ENCODE measurements around the gene OTOA.
"Not testable (repeated sequence)": the region's sequence is repeated elsewhere in the genome, so short reads cannot be mapped to it uniquely, and the experiment has no call there.

GRCh38 chr16:21690967-21691366 lies 27.2 kb downstream of the OTOA start:
- TF ChIP-seq CTCF (IDR thresholded peaks at IDR 0.05; ENCODE audit: borderline replicate concordance, extremely low read depth, low read length, poor library complexity, severe bottlenecking); EZH2 (IDR thresholded peaks at IDR 0.05; ENCODE audit: borderline replicate concordance, low read depth, low read length, severe bottlenecking): not testable (repeated sequence)
